HepG2 (cell line): ENCODE results near the gene STRADB. TPM values are rescaled to one million over a fixed set of nuclear protein-coding genes. Genes with fewer than 3 reads are reported as not detected.
A peak's percentile ranks its signal among the peaks of the same experiment; 100 is the strongest.
"Not testable (repeated sequence)": the region's sequence is repeated elsewhere in the genome, so short reads cannot be mapped to it uniquely, and the experiment has no call there.

Experiments
- ATAC-seq: fragments of 200-7000 bp; cut with Tn5 transposase; 3 replicates; pipeline ENCODE4 v1.9.1; 2020; ENCODE audit warnings: mild to moderate bottlenecking, moderate library complexity
- BruUV-seq: library from RNA; stranded (reverse); fragments of 400-500 nt; replicated peaks from 2 replicates; lab custom pipeline; 2021; lab: Mats Ljungman, UMichigan
- CTCF ChIA-PET: fragments of 300-600 bp; formaldehyde crosslinking; extraction: SDS; loops from one replicate; lab custom pipeline; 2021; ENCODE audit warnings: low total read pairs, inconsistent platforms, low intra/inter-chr PET ratio; lab: Yijun Ruan, JAX
- POLR2A ChIA-PET: fragments of 350-600 bp; sonication (Branson Sonifier 250); formaldehyde crosslinking; loops from one replicate; lab custom pipeline; 2020; ENCODE audit warnings: antibody characterized with exemption, inconsistent platforms; lab: Yijun Ruan, JAX
- DNase-seq: peaks from one replicate; pipeline ENCODE4 v3.0.0-alpha.2; 2015; ENCODE audit warnings: low spot score
- FAIRE-seq: peaks from 3 replicates; lab custom pipeline; 2011; peaks lifted over from hg19 to GRCh38; lab: Jason Lieb, UNC
- H2AFZ ChIP-seq: one replicate; pipeline ENCODE4 v1.6.1; 2011; ENCODE audit warnings: low read length, inconsistent platforms
- H3K27ac ChIP-seq: fragments of 300-600 bp; 3 replicates; pipeline ENCODE4 v1.8.0; 2011; ENCODE audit warnings: mixed run types, mild to moderate bottlenecking, mixed read lengths, low read length, inconsistent platforms; ENCODE audit not compliant: insufficient read depth; ENCODE audit errors: extremely low read length
- H3K27me3 ChIP-seq, 2 experiments: fragments of 200-600 bp in 1 of 2; 2 replicates in 1 of 2; 3 replicates in 1 of 2; pipeline versions ENCODE4 v1.6.0 to v1.8.0; 2011; ENCODE audit warnings: low read length in 2 of 2, mild to moderate bottlenecking in 2 of 2, moderate library complexity in 2 of 2, inconsistent platforms in 1 of 2; ENCODE audit not compliant: insufficient read depth in 2 of 2, control insufficient read depth in 1 of 2
- H3K36me3 ChIP-seq, 2 experiments: fragments of 200-600 bp in 1 of 2; replicated peaks in 1 of 2; 2 replicates in 1 of 2; 3 replicates in 1 of 2; pipeline versions ENCODE4 v1.5.1 to v1.8.0; 2011; ENCODE audit warnings: low read length in 2 of 2, inconsistent platforms in 1 of 2; ENCODE audit not compliant: insufficient read depth in 2 of 2, control insufficient read depth in 1 of 2
- H3K4me1 ChIP-seq: 2 replicates; pipeline ENCODE4 v1.5.1; 2012; ENCODE audit warnings: low read length, inconsistent platforms; ENCODE audit not compliant: insufficient read depth
- H3K4me2 ChIP-seq: 2 replicates; pipeline ENCODE4 v1.6.0; 2011; ENCODE audit warnings: low read depth, low read length, inconsistent platforms
- H3K4me3 ChIP-seq, 3 experiments: fragments of 200-600 bp in 1 of 3; sonication (generic), shearing (Covaris generic) in 1 of 3; replicated peaks in 1 of 3; 2 replicates each; pipeline ENCODE4 v1.5.1; 2011 to 2016; ENCODE audit warnings: low read length in 3 of 3, inconsistent platforms in 2 of 3, low read depth in 2 of 3, mild to moderate bottlenecking in 2 of 3, control low read depth in 1 of 3, mixed read lengths in 1 of 3; ENCODE audit not compliant: insufficient read depth in 1 of 3
- H3K79me2 ChIP-seq: one replicate; pipeline ENCODE4 v1.6.1; 2011; ENCODE audit warnings: low read length, inconsistent platforms; ENCODE audit not compliant: insufficient read depth
- H3K9ac ChIP-seq: 2 replicates; pipeline ENCODE4 v1.6.0; 2011; ENCODE audit warnings: mild to moderate bottlenecking, low read depth, low read length, inconsistent platforms; ENCODE audit not compliant: insufficient read depth
- H3K9me3 ChIP-seq: 2 replicates; pipeline ENCODE4 v1.5.1; 2012; ENCODE audit warnings: mild to moderate bottlenecking, low read length
- H4K20me1 ChIP-seq: 2 replicates; pipeline ENCODE4 v1.6.0; 2011; ENCODE audit warnings: inconsistent platforms, mild to moderate bottlenecking, low read length, moderate library complexity; ENCODE audit not compliant: insufficient read depth
- FOXJ3 ChIP-seq: sonication (generic); formaldehyde crosslinking; IDR thresholded peaks from 2 replicates; pipeline ENCODE4 v1.4.0; 2020; ENCODE audit warnings: missing genetic modification reagents, mild to moderate bottlenecking, borderline replicate concordance
- FOXP4 ChIP-seq: sonication (generic); formaldehyde crosslinking; IDR thresholded peaks from 2 replicates; pipeline ENCODE4 v1.4.0; 2020; ENCODE audit warnings: missing genetic modification reagents
- HNF1A ChIP-seq, 2 experiments: sonication (generic) in 1 of 2; formaldehyde crosslinking in 1 of 2; IDR thresholded peaks; 2 replicates each; pipeline versions ENCODE4 v1.4.0 to v1.6.1; 2016 to 2020; ENCODE audit warnings: borderline replicate concordance in 1 of 2, low read depth in 1 of 2, mild to moderate bottlenecking in 1 of 2, missing genetic modification reagents in 1 of 2
- NONO ChIP-seq, 2 experiments: fragments of 450-650 bp in 1 of 2; sonication (generic) in 1 of 2; formaldehyde crosslinking in 1 of 2; IDR thresholded peaks in 1 of 2; conservative IDR thresholded peaks in 1 of 2; 2 replicates each; pipeline versions ENCODE4 v1.6.1 to v1.8.0; 2017 to 2022; ENCODE audit warnings: mild to moderate bottlenecking in 1 of 2, missing genetic modification reagents in 1 of 2, moderate library complexity in 1 of 2
- PHF21A ChIP-seq: sonication (generic); formaldehyde crosslinking; IDR thresholded peaks from 2 replicates; pipeline ENCODE4 v1.5.0; 2020; ENCODE audit warnings: mild to moderate bottlenecking, missing genetic modification reagents
- SP4 ChIP-seq: sonication (generic); formaldehyde crosslinking; IDR thresholded peaks from 2 replicates; pipeline ENCODE4 v1.8.1; 2023; ENCODE audit warnings: mild to moderate bottlenecking, missing genetic modification reagents
- ZMYM3 ChIP-seq: sonication (generic); formaldehyde crosslinking; IDR thresholded peaks from 2 replicates; pipeline ENCODE4 v1.5.1; 2020; ENCODE audit warnings: mild to moderate bottlenecking, missing genetic modification reagents
- ZNF292 ChIP-seq: sonication (generic); formaldehyde crosslinking; IDR thresholded peaks from 2 replicates; pipeline ENCODE4 v1.8.1; 2022; ENCODE audit warnings: mild to moderate bottlenecking, low read depth, missing genetic modification reagents, borderline replicate concordance
- WGBS: methylation state at CpG from one replicate; pipeline ENCODE4 v1.1.6; 2017; ENCODE audit warnings: low lambda C conversion rate; 5-methylcytosine and 5-hydroxymethylcytosine counted together
- in situ Hi-C: cut with HindIII; loops from 2 replicates; pipeline ENCODE4 v1.10.0; 2017; ENCODE audit warnings: low pct_unique_long_range_greater_than_20kb; ENCODE audit not compliant: extremely low pct_ligation_motif_present
- intact Hi-C: fragments of 100-400 bp; cut with micrococcal nuclease; formaldehyde crosslinking; loops from one replicate; pipeline ENCODE4 v1.10.0; 2022; ENCODE audit not compliant: unreplicated experiment
- polyA plus RNA-seq, 8 experiments: library from polyadenylated mRNA; depleted of rRNA in 3 of 8; stranded (reverse) in 7 of 8; unstranded in 1 of 8; fragments of >200 nt; fragmentation: Illumina TruSeq in 4 of 8; extraction: Trizol in 4 of 8; gene quantifications; 2 replicates each; pipeline versions ENCODE4 v1.2.1 to v1.2.3, GENCODE V29; 2011 to 2016; ENCODE audit warnings: low read depth in 4 of 8, missing spikeins in 1 of 8, mixed read lengths in 1 of 8; ENCODE audit not compliant: insufficient read depth in 1 of 8
- total RNA-seq, 5 experiments: library from RNA; depleted of rRNA; stranded (reverse); fragments of >200 nt; fragmentation: Illumina TruSeq; extraction: Trizol; gene quantifications; 2 replicates each; pipeline ENCODE4 v1.2.3, GENCODE V29; 2016; ENCODE audit warnings: low read depth in 1 of 5

Gene STRADB
- total and polyA plus RNA-seq, 2 of the 13 experiments (the other 11 are each of a cell fraction or from before 2014, with no cell fraction given): 34.1 to 66.6 TPM

DNA sequence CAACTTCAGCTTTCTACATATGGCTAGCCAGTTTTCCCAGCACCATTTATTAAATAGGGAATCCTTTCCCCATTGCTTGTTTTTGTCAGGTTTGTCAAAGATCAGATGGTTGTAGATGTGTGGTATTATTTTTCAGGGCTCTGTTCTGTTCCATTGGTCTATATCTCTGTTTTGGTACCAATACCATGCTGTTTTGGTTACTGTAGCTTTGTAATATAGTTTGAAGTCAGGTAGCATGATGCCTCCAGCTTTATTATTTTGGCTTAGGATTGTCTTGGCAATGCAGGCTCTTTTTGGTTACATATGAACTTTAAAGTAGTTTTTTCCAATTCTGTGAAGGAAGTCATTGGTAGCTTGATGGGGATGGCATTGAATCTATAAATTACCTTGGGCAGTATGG is 23.2 kb upstream of the STRADB start:
- BruUV-seq, in situ Hi-C loops, ATAC-seq, H4K20me1 ChIP-seq, H2AFZ ChIP-seq, H3K9me3 ChIP-seq, H3K27ac ChIP-seq, H3K79me2 ChIP-seq, intact Hi-C loops, H3K4me3 ChIP-seq, H3K9ac ChIP-seq, H3K36me3 ChIP-seq, H3K4me2 ChIP-seq, DNase-seq, CTCF ChIA-PET, POLR2A ChIA-PET, H3K27me3 ChIP-seq, FAIRE-seq: not testable (repeated sequence)
- peaks cover 42% of the 10 kb centered on the region for H3K4me1 ChIP-seq
- peak; percentile 59; the same call in 1 of the 2 replicates for TF ChIP-seq ZMYM3

GRCh38 chr2:201429835-201430234 is 21.7 kb upstream of the STRADB start:
- H3K4me3 ChIP-seq: peak overlapping the region in 2 of 3 experiments; percentile 18 to 38; a peak in 3 of 6 replicates
- peak; percentile 66 for ATAC-seq
- H3K4me2 ChIP-seq: peak overlapping the region; percentile 54
- H4K20me1 ChIP-seq; BruUV-seq; intact Hi-C loops; in situ Hi-C loops; H3K9ac ChIP-seq; CTCF ChIA-PET; H3K36me3 ChIP-seq; H2AFZ ChIP-seq; H3K79me2 ChIP-seq; H3K9me3 ChIP-seq; H3K27me3 ChIP-seq; TF ChIP-seq NONO (IDR thresholded peaks at IDR 0.05); HNF1A (CRISPR knock-in tag; IDR thresholded peaks at IDR 0.05; ENCODE audit: borderline replicate concordance): not testable (repeated sequence)
- POLR2A ChIA-PET: interaction anchor here (1.2 kb wide), 2 partner anchors 17 to 22 kb away, joined by 3 read pairs; partner anchors contain the start of gene STRADB
- peak; percentile 42 for DNase-seq
- FAIRE-seq: peak; percentile 44
- 14% methylated on average over 5 of the region's 6 CpGs for WGBS
- peak overlapping the region; percentile 39 for H3K27ac ChIP-seq
- H3K4me1 ChIP-seq: peaks cover 55% of the 10 kb centered on the region
- 0 out of 2 replicates have a peak, but pooled peaks have one; percentile 55 for TF ChIP-seq NONO (CRISPR knock-in tag; conservative IDR thresholded peaks at IDR 0.05)
- TF ChIP-seq FOXP4 (CRISPR knock-in tag): 0 out of 2 replicates have a peak, but pooled peaks have one; percentile 60
- 0 out of 2 replicates have a peak, but pooled peaks have one; percentile 13 for TF ChIP-seq HNF1A (IDR thresholded peaks at IDR 0.05; ENCODE audit: low read depth)
- TF ChIP-seq PHF21A: peak; percentile 27; the same call in 1 of the 2 replicates
- TF ChIP-seq FOXJ3 (CRISPR knock-in tag): peak; percentile 63; the same call in 1 of the 2 replicates
- TF ChIP-seq ZNF292 (CRISPR knock-in tag): peak; percentile 90; the same call in 1 of the 2 replicates
- peak; percentile 54; the same call in 1 of the 2 replicates for TF ChIP-seq SP4
